Naive thymus-derived CD8-positive, alpha-beta T cell (primary cell): Measurements from ENCODE around the gene PPP1CA. TPM values are rescaled to one million over a fixed set of nuclear protein-coding genes. Genes with fewer than 3 reads are reported as not detected.

Source experiments
- ATAC-seq, 2 donors: fragments of 150-1000 bp; cut with Tn5 transposase in 1 of 2; sonication (Bioruptor Pico), chemical (Tn5 transposase) in 1 of 2; 1 replicate in 1 of 2; 2 replicates in 1 of 2; pipeline ENCODE4 v1.10.0; 2021; ENCODE audit warnings: mild to moderate bottlenecking in 2 of 2, moderate library complexity in 2 of 2
- POLR2A ChIA-PET: fragments of 350-600 bp; sonication (Branson Sonifier 250); formaldehyde crosslinking; loops from one replicate; lab custom pipeline; 2021; ENCODE audit warnings: antibody characterized with exemption; lab: Charles Lee
- DNase-seq, 10 donors: peaks; one replicate each; pipeline versions ENCODE4 v3.0.0 to v3.0.0-alpha.2; 2020 to 2022
- H3K27ac Mint-ChIP-seq, 10 donors: one replicate each; pipeline ENCODE4 v1.8.0; 2020 to 2022; ENCODE audit warnings: mild to moderate bottlenecking in 10 of 10, mixed read lengths in 10 of 10, moderate library complexity in 4 of 10, inconsistent platforms in 1 of 10
- H3K27me3 Mint-ChIP-seq, 5 donors: one replicate each; pipeline ENCODE4 v1.8.0; 2021 to 2022; ENCODE audit warnings: mixed read lengths in 5 of 5
- H3K36me3 Mint-ChIP-seq, 3 donors: one replicate each; pipeline ENCODE4 v1.8.0; 2020 to 2022; ENCODE audit warnings: mixed read lengths in 3 of 3, mild to moderate bottlenecking in 2 of 3, inconsistent platforms in 1 of 3
- H3K4me1 Mint-ChIP-seq, 4 donors: one replicate each; pipeline ENCODE4 v1.8.0; 2021 to 2022; ENCODE audit warnings: mixed read lengths in 4 of 4
- H3K4me3 Mint-ChIP-seq, 10 donors: one replicate each; pipeline ENCODE4 v1.8.0; 2020 to 2022; ENCODE audit warnings: mild to moderate bottlenecking in 10 of 10, mixed read lengths in 10 of 10, moderate library complexity in 6 of 10, inconsistent platforms in 1 of 10
- H3K9me3 Mint-ChIP-seq, 9 donors: one replicate each; pipeline ENCODE4 v1.8.0; 2020 to 2022; ENCODE audit warnings: mixed read lengths in 9 of 9, mild to moderate bottlenecking in 3 of 9, inconsistent platforms in 1 of 9, moderate library complexity in 1 of 9
- polyA plus RNA-seq, 3 donors: library from polyadenylated mRNA; unstranded; fragments of 300-500 nt; fragmentation: Illumina TruSeq; gene quantifications; one replicate each; pipeline ENCODE4 v1.2.3, GENCODE V29; 2021
- total RNA-seq, 8 experiments: library from RNA in 2 of 8; stranded (reverse) in 2 of 8; gene quantifications; one replicate each; pipeline ENCODE4 v1.2.3 and lab custom pipeline; 2021 to 2026

The PPP1CA gene
- total and polyA plus RNA-seq, 5 experiments from 2014 or later = 141 to 518 (median 357) TPM

DNA sequence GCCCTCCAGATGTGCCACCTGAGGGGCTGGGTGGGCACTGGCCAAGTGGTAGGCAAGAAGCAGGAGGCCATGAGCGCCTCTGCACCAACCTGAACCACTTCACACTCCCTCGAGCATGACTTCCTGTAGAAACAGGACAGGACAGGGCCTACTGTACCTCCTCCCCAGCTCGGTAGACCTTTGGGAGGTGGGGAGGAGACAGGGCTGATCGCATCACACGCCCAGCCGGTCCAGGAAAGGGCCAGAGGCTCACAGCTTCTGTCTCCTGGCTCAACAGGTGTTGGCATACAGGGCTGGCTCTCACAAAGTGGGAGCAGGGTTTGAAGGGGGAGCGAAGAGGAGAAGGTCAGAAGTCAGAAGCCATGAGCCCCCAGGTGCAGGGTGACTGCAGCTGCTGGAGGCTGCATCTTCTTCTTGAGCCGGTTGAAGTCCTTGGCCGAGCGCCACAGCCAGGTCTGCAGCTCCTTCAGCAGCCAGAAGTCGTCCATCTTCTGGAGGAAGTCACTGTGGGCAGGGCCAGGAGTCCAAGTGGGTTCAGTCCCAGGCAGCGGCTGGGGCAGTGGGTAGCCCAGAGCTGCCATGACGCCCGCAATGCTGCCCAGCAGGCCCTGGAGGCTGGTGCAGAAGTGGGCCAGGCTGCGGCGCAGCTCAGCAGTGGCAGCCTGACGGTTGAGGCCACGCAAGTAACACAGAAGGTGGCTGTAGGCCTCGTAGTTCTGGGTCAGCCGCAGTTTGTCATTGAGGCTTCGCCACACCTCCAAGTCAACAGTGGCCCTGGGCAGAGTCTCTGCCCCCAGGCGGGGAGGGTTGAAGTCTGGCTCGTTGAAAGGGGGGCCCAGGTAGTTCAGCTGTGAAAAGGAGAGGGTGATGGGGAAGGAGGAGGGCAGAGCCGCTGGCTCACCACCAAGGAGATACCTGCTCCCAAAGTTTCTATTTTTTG, 36.6 kb downstream of the PPP1CA start:
- Mint-ChIP-seq H3K36me3 (no peaks in the 10 kb centered on the region), H3K27me3 (no peaks in the 10 kb centered on the region), H3K27ac (peak overlapping the region in 9 of 10 donors; percentile 56 to 87 (median 77)), H3K4me3 (peak overlapping the region in 7 of 10 donors; percentile 21 to 75 (median 49)), H3K9me3 (no peaks in the 10 kb centered on the region), H3K4me1 (peaks cover 40 to 74% (median 56%) of the 10 kb centered on the region in 4 donors)
- POLR2A ChIA-PET = interaction anchor here (0.6 to 19.8 kb wide), 6 partner anchors 12 to 26 kb away, joined by 3 to 493 read pairs (median 6); partner anchors contain the start of genes CLCF1, POLD4 and RAD9A
- ATAC-seq (peak; percentile 29 to 47), DNase-seq (no peak)

DNA sequence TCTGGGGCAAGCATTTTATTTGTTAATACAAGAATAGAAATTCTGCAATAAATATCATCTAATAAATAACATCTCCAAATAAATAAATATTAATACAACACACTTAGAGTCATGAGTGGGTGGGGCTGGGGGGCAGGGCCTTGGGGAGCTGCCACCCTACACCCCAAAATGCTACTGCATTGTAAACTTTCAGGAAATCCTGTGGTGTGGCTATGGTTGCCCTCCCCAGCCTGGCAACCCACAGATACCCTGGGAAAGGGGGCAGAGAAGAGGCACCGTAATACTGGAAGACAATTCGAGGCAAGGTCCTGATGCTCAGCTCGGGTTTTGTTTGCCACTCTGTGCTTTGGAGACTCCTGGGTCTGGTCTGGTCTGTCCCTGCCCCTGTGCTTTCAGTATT, 37.5 kb downstream of the PPP1CA start:
- peaks cover 37 to 66% (median 48%) of the 10 kb centered on the region in 4 donors for H3K4me1 Mint-ChIP-seq
- POLR2A ChIA-PET = interaction anchor here (0.7 to 19.8 kb wide), 4 partner anchors 11 to 289 kb away, joined by 3 to 493 read pairs (median 14); partner anchors contain the start of genes CLCF1, POLD4 and RAD9A
- peak in 1 of 2 donors; percentile 56 for ATAC-seq
- no peaks in the 10 kb centered on the region for H3K36me3 Mint-ChIP-seq
- H3K9me3 Mint-ChIP-seq = no peaks in the 10 kb centered on the region
- no peaks in the 10 kb centered on the region for H3K27me3 Mint-ChIP-seq
- peak overlapping the region in 6 of 10 donors; percentile 14 to 87 (median 67) for H3K27ac Mint-ChIP-seq
- peak overlapping the region in 5 of 10 donors; percentile 39 to 69 (median 51) for H3K4me3 Mint-ChIP-seq
- no peak for DNase-seq

DNA sequence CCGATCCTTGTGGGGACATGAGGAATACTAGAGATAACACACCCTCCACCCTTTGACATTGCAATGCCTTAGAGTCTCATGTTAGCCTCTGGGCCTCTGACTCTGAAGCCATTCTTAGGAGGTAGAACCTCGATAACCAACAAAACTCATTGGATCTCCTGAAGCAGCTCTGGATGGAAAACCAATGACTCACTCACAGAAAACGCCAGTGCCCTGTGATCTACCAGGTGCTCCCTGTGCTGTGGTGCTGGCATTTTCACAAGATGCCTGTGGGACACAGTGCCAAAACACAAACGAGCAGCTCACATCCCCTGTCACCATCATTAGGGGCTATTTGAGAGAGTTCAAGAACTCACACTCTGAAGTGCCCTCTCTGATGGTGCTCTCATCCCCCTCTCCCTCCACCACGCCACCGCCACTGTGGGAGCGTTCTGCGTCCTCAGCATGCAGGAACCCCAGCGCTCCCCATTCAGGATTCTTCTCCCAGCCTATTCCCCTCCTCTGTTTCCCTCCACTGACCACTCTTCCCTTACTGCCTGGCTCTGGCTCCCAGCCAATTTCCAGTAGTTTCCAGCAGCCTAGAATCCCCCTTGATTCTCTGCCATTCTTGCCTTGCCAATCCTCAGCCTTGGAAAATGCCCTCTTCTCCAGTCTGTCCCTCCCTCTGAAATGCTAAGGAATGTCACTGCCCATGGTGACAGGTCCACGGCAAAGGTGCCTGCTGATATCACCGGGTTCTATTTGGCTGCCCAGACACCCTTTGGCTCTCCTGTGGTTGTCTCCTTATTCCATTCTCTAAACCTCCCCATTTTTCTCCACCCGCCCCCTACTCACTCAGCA, 43.6 kb downstream of the PPP1CA start:
- peak overlapping the region in 2 of 10 donors; percentile 51 to 53 for H3K27ac Mint-ChIP-seq
- H3K9me3 Mint-ChIP-seq = no peaks in the 10 kb centered on the region
- no peaks in the 10 kb centered on the region for H3K27me3 Mint-ChIP-seq
- POLR2A ChIA-PET = interaction anchor here (0.6 to 19.8 kb wide), 5 partner anchors 9 to 101 kb away, joined by 3 to 493 read pairs (median 4); partner anchors contain the start of genes CLCF1, RAD9A and TBC1D10C
- H3K4me3 Mint-ChIP-seq = peak overlapping the region in 1 of 10 donors; percentile 4
- peaks cover 14 to 67% (median 26%) of the 10 kb centered on the region in 4 donors for H3K4me1 Mint-ChIP-seq
- ATAC-seq = no peak
- no peaks in the 10 kb centered on the region for H3K36me3 Mint-ChIP-seq
- no peak for DNase-seq

DNA sequence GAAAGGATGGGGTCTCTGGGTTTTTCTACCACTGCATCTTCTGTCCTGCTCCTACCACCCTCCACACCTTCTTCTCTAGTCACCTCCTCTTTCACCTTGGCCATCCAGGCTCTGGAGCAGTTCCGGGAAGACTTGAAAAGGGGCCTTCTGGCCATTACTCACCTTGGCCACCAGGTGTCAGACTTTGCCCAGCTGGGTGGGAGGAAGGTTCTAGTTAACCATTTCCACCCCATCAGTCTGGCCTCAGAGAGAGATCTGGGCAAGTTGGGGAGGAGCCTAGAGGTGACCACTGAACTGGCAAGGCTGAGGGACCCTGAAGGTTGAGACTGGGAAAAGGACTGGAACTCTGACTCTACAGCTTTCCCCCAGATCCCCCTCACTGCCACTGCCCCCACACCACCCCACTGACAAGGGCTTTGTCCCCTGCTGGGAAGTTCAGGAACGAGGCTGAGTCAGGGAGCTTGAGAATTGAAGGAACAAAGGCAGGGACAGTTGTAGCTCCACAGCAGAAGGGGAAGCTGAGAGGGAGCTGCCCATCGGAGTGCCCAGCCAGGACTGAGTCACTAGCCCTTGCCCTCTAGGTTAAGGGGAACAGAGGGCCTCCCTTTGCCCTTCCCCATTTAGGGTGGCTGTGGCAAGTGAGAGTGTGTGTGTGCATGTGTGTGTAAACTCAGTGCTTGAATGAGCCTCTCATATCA, 44.6 kb downstream of the PPP1CA start:
- DNase-seq (peak; percentile 49 to 84 (median 68)), ATAC-seq (no peak)
- Mint-ChIP-seq H3K27me3 (no peaks in the 10 kb centered on the region), H3K36me3 (no peaks in the 10 kb centered on the region), H3K9me3 (no peaks in the 10 kb centered on the region), H3K4me3 (peak overlapping the region in 5 of 10 donors; percentile 12 to 56 (median 23)), H3K27ac (peak overlapping the region in 9 of 10 donors; percentile 1 to 88 (median 79)), H3K4me1 (peaks cover 14 to 64% (median 29%) of the 10 kb centered on the region in 4 donors)
- POLR2A ChIA-PET = interaction anchor here (1.0 to 19.8 kb wide), 6 partner anchors 10 to 89 kb away, joined by 3 to 493 read pairs (median 4); partner anchors contain the start of genes ANKRD13D, CLCF1, PPP1CA and RAD9A

DNA sequence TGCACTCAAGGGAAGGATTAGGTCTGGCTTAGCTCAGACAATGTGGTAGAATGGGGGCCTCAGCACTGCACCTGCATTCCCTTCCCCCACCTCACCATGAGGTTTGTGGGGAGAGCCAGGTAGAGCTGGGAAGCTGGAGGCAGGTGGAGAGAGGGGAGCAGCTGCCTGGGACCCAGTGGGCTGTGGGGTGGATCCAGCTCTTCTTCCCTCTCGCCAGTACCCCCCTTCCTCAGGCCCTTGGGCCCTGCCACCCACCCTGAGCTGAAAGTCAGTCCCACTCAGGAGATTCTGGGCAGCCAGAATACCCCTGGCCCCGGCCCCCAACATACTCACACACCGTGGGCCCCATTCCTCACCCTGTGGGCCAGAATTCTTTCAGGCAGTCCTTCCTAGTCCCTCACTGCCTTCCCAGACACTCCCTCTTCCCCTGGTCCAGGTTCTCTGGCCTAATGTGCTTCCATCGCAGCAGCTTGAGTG, 45.2 kb downstream of the PPP1CA start:
- H3K4me3 Mint-ChIP-seq = peak overlapping the region in 4 of 10 donors; percentile 12 to 56 (median 33)
- H3K36me3 Mint-ChIP-seq = no peaks in the 10 kb centered on the region
- H3K27me3 Mint-ChIP-seq = no peaks in the 10 kb centered on the region
- H3K27ac Mint-ChIP-seq = peak overlapping the region in 6 of 10 donors; percentile 58 to 88 (median 80)
- POLR2A ChIA-PET = interaction anchor here (1.0 to 19.8 kb wide), 6 partner anchors 12 to 88 kb away, joined by 3 to 493 read pairs (median 7); partner anchors contain the start of genes ANKRD13D, CLCF1, PPP1CA and RAD9A
- ATAC-seq (no peak), DNase-seq (no peak)
- H3K9me3 Mint-ChIP-seq = no peaks in the 10 kb centered on the region
- peaks cover 11 to 67% (median 33%) of the 10 kb centered on the region in 4 donors for H3K4me1 Mint-ChIP-seq

DNA sequence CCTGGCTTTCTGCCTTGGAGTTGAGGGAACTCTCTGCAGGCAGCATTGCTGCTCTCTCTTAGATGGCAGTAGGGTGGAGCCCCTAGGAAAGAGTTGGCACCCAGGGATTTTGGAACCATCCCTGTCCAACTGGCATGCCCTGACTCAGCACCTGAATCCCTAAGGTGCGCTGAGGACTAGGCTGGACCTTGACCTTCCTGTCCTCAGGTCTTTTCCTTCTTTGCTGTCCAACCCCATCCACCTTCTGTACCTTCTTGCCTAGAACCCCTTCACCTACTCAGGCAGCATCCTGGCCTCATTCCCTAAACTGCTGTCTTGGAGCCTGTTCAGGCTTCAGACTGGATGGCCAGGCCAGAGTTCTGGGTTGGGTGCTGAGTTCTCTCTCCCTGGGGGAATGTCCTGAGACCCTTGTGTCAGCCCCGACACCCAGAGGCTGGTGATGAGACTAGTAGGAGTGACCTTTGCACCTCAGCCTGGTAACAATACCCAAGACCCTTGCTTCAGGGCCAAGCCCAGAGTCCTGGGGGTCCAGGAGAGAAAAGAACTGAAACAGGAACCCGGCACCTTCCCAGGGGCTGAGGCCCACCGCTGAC, 45.8 kb downstream of the PPP1CA start:
- Mint-ChIP-seq H3K9me3 (no peaks in the 10 kb centered on the region), H3K36me3 (no peaks in the 10 kb centered on the region), H3K27ac (peak overlapping the region in 1 of 10 donors; percentile 79), H3K4me3 (peak overlapping the region in 1 of 10 donors; percentile 28), H3K27me3 (no peaks in the 10 kb centered on the region), H3K4me1 (peaks cover 11 to 71% (median 39%) of the 10 kb centered on the region in 4 donors)
- POLR2A ChIA-PET = interaction anchor here (1.2 to 19.8 kb wide), 6 partner anchors 11 to 112 kb away, joined by 3 to 493 read pairs (median 6); partner anchors contain the start of genes CLCF1, PPP1CA, RAD9A and TBC1D10C
- ATAC-seq = no peak
- no peak for DNase-seq

DNA sequence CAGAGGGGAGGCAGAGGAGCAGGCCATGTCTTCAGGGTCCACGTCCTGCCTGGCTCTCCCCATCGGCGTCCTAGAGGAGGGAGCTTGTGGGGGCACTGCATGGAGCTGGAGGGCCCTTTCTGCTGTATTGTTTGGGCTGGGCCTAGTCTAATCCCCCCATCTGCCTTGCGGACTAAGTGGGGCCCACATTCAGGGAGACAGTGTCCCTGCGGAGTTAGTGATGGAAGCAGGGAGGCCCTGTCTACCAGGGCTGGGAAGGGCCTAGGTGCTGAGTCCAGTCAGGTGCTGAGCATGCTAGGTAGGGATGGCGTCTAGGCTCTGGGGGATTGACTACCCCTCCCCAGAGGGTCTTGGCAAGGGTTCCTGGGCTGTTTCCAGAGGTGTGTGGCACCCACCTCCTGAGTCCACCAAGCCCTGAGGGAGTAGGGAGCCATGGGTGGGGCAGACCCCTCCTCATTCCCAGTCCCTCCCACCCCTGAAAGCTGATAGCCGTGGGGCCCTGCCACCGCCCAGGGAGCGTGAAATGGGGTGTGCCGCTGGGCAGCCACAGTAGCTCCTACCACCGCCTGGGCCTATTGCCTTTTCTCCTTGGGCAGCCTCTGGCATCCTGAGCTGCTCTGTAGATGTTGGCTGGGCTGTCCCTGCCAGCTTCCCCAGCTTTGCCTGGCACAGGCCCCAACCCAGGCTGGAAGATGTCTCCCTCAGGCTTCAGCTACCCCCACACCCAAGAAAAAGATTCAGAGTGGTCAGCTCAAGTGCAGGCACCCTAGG, 46.5 kb downstream of the PPP1CA start:
- POLR2A ChIA-PET = interaction anchor here (1.0 to 19.8 kb wide), 9 partner anchors 11 to 129 kb away, joined by 3 to 493 read pairs (median 32); partner anchors contain the start of genes AIP, CLCF1, PPP1CA and PTPRCAP
- Mint-ChIP-seq H3K4me1 (peaks cover 11 to 74% (median 42%) of the 10 kb centered on the region in 4 donors), H3K4me3 (peak overlapping the region in 1 of 10 donors; percentile 24), H3K36me3 (no peaks in the 10 kb centered on the region), H3K27ac (peak overlapping the region in 6 of 10 donors; percentile 50 to 99 (median 99)), H3K9me3 (no peaks in the 10 kb centered on the region), H3K27me3 (no peaks in the 10 kb centered on the region)
- no peak for DNase-seq
- no peak for ATAC-seq

DNA sequence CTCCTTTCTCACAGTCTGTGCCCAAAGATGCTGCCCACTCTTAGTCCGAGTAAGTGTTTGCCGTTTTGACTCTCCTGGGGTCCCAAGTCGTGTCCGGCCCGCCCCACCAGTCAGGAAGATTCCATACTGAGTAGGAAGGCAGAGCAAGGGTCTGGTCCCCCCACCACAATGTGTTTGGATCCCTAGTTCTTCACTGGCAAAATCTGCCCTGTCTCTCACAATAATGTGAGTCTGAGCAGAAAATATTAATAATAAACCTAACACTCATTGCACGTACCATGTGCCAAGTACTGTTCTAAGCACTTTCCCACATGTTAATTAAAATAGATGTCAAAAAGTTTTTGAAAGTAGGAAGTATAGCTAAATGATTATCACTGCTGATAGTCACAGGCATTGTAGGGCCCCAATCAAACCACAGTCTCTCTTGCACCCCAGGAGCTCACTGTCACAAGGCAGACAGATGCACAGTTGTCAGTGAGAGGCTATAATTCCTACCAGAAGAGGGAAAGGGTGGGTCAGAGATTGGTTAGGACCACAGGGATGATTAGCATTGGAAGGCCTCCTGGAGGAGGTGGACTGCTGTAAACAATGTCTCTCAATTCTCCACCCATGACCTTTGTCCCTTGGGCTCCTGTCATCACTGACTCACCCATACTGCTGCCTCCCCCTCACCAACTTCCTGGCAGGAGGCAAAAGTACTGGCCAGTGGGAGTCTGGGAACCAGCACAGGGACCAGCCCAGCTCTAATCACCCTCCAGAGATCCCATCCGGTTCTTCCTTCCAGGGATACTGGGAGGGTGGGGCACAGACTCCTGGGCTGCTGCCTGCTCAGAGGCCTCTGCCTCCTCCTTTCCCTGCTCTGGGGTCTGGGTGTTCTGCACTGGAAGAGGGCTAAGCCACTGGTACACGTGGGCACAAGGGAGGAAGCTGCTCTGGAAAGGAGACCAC, 47.3 kb downstream of the PPP1CA start:
- POLR2A ChIA-PET = interaction anchor here (0.6 to 19.8 kb wide), 30 partner anchors 8 to 236 kb away, joined by 3 to 493 read pairs (median 10); partner anchors contain the start of genes AIP, ANKRD13D, CLCF1 and GRK2
- ATAC-seq = no peak
- peak overlapping the region; percentile 92 to 100 (median 99) for H3K27ac Mint-ChIP-seq
- H3K27me3 Mint-ChIP-seq = no peaks in the 10 kb centered on the region
- H3K4me1 Mint-ChIP-seq = peaks cover 16 to 83% (median 50%) of the 10 kb centered on the region in 4 donors
- H3K4me3 Mint-ChIP-seq = peak overlapping the region; percentile 93 to 100 (median 97)
- H3K9me3 Mint-ChIP-seq = no peaks in the 10 kb centered on the region
- no peak for DNase-seq
- no peaks in the 10 kb centered on the region for H3K36me3 Mint-ChIP-seq

DNA sequence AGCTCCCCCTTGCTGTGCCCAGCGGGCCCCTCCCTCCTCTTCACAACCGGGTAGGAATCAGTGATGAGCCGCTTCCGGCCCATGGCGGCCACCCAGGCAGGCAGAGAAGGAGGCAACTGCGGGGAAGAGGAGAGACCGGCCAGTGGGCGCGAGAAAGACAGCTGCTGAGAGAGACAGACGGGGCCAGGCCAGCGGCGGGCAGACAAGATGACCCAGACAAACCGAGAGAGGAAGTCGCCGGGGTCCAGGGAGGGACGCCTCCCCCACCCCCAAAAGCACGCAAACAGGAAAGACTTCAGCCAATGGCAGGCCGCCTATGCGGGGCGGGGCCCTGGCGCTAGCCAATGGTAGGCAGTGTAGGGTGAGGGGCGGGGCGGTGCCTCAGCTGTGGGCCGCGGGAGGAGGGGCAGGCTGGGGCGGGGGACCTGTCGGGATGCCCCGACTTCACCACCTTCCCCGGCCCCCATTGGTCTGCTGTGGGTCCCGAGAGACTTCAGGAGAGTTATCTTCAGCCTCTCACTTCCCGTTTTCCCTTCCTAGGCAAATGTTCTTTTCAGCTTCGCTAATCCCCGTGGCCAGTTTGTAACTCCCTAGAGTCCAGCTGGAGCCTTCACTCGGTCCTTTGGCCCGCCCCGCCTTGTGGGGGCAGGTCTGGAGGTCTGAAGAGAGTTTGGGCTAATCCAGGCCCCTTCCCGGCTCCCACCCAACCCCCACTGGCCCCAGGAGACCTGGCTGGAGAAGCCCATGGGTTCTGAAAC, 48.2 kb downstream of the PPP1CA start, which contains the start of gene POLD4:
POLD4 (minus strand) TSS at position 230 of the 758 bp plus-strand sequence; CDS start at position 83, 147 bp downstream.
- H3K27me3 Mint-ChIP-seq = no peaks in the 10 kb centered on the region
- no peaks in the 10 kb centered on the region for H3K36me3 Mint-ChIP-seq
- H3K9me3 Mint-ChIP-seq = no peaks in the 10 kb centered on the region
- H3K4me3 Mint-ChIP-seq = peak within 1 kb of the TSS; percentile 93 to 100 (median 97)
- POLR2A ChIA-PET = interaction anchor here (0.6 to 19.8 kb wide), 41 partner anchors 9 to 1036 kb away, joined by 3 to 493 read pairs (median 7); partner anchors contain the start of genes AIP, ANKRD13D, CD248 and CDK2AP2
- H3K27ac Mint-ChIP-seq = peak within 1 kb of the TSS; percentile 98 to 100 (median 99)
- DNase-seq (peak; percentile 90 to 98 (median 94)), ATAC-seq (peak; percentile 85 to 89)
- H3K4me1 Mint-ChIP-seq = peaks cover 22 to 85% (median 58%) of the 10 kb centered on the region in 4 donors
